Smooth muscle cell (in vitro differentiated cells): Measurements from ENCODE around the gene CNOT6. TPM values are rescaled to one million over a fixed set of nuclear protein-coding genes. Genes with fewer than 3 reads are reported as not detected.

Experiments
- DNase-seq: peaks from one replicate; lab custom pipeline; 2025; ENCODE audit not compliant: unreplicated experiment; lab: John Stamatoyannopoulos, UW
- H2AFZ ChIP-seq: fragments of 200-600 bp; sonication (generic); 2 replicates; pipeline ENCODE4 v1.6.0; 2016; ENCODE audit warnings: antibody characterized with exemption, low read depth, mild to moderate bottlenecking
- H3F3A ChIP-seq: fragments of 200-600 bp; sonication (generic); 2 replicates; pipeline ENCODE4 v1.6.0; 2017; ENCODE audit warnings: antibody characterized with exemption, low read depth
- H3K27ac ChIP-seq: fragments of 200-600 bp; sonication (generic); 2 replicates; pipeline ENCODE4 v1.5.1; 2016; ENCODE audit warnings: low read depth, mild to moderate bottlenecking
- H3K27me3 ChIP-seq: fragments of 200-600 bp; sonication (generic); 2 replicates; pipeline ENCODE4 v1.6.1; 2016; ENCODE audit warnings: low read depth, mild to moderate bottlenecking
- H3K36me3 ChIP-seq: fragments of 200-600 bp; sonication (generic); 2 replicates; pipeline ENCODE4 v1.5.1; 2016; ENCODE audit warnings: low read depth
- H3K4me1 ChIP-seq: fragments of 200-600 bp; sonication (generic); 2 replicates; pipeline ENCODE4 v1.5.1; 2016; ENCODE audit warnings: low read depth
- H3K4me2 ChIP-seq: fragments of 200-600 bp; sonication (generic); 2 replicates; pipeline ENCODE4 v1.6.0; 2016; ENCODE audit warnings: mild to moderate bottlenecking
- H3K4me3 ChIP-seq: fragments of 200-600 bp; sonication (generic); 2 replicates; pipeline ENCODE4 v1.5.1; 2016; ENCODE audit warnings: mild to moderate bottlenecking
- H3K79me2 ChIP-seq: fragments of 200-600 bp; sonication (generic); 2 replicates; pipeline ENCODE4 v1.6.0; 2016; ENCODE audit warnings: low read depth, mild to moderate bottlenecking
- H3K9ac ChIP-seq: fragments of 200-600 bp; sonication (generic); 2 replicates; pipeline ENCODE4 v1.6.0; 2016; ENCODE audit warnings: low read depth
- H3K9me3 ChIP-seq: fragments of 200-600 bp; sonication (generic); replicated peaks from 2 replicates; pipeline ENCODE4 v1.5.1; 2016; ENCODE audit warnings: low read depth
- H4K20me1 ChIP-seq: fragments of 200-600 bp; sonication (generic); 2 replicates; pipeline ENCODE4 v1.6.0; 2016; ENCODE audit warnings: low read depth
- WGBS: methylation state at CpG from one replicate; pipeline ENCODE4 v1.1.7; 2016; ENCODE audit warnings: low lambda C conversion rate; 5-methylcytosine and 5-hydroxymethylcytosine counted together
- polyA plus RNA-seq: library from polyadenylated mRNA; unstranded; fragments of >200 nt; fragmentation: Nextera tagmentation; extraction: Ambion mirVana; gene quantifications from 2 replicates; pipeline ENCODE4 v1.2.1, GENCODE V29; 2016
- small RNA-seq: library from RNA; depleted of rRNA; stranded (forward); fragments of <200 nt; gene quantifications from one replicate; pipeline ENCODE3, GENCODE V24; 2014
- total RNA-seq: library from RNA; depleted of rRNA; stranded (reverse); fragments of >200 nt; gene quantifications from 2 replicates; pipeline ENCODE4 v1.2.3, GENCODE V29; 2014
- TF ChIP-seq, protein P1 (sequence below): fragments of 200-600 bp; sonication (generic); IDR thresholded peaks from 2 replicates; pipeline ENCODE4 v1.5.1; 2017; ENCODE audit warnings: borderline replicate concordance, mild to moderate bottlenecking, antibody characterized with exemption; ENCODE audit not compliant: insufficient read depth, poor library complexity, severe bottlenecking

Gene CNOT6
- total and polyA plus RNA-seq, 2 experiments from 2014 or later = 6.2 to 19.7 TPM

DNA sequence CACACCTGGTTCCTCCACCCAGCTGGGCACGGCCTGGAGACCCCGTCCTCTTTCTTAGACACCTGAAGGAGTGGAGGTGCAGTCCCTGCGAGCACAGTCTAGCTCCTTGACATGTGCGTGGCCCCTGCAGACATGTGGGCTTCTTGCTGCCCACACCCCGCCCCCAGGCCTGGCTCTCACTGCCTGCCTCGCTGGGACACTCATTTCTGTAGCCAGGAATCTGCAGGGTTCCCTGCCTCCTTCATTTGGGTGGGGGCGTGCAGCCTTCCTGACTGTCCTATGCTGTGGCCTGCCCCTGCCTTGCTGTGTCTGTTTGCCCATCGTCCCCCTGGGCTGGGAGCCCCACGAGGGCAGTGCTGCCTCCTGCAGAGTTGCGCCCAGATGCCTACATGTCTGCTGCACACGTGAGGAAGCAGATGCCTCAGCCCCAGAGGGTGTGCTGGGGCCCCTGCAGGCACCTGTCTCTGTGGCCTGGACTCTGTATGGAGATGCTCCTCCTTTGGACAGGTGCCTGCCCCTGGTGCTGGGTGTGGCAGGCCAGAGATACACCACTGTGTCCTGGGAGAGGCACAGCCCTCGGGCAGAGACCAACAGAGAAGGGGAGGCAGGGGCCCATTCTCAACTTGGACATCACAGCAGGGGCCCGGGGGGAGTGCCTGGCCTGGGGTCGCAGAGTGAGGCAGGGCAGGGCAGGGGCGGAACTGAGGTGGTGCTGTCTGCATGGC is 132.6 kb downstream of the CNOT6 start:
- Histone ChIP-seq H3K4me1 (no peaks in the 10 kb centered on the region), H3K27me3 (no peaks in the 10 kb centered on the region), H3K36me3 (no peaks in the 10 kb centered on the region), H4K20me1 (no peaks in the 10 kb centered on the region), H3F3A (no peaks in the 10 kb centered on the region), H3K9me3 (no peaks in the 10 kb centered on the region), H3K79me2 (no peaks in the 10 kb centered on the region), H3K9ac (no peak overlapping the region), H3K4me2 (no peak overlapping the region), H3K27ac (no peak overlapping the region), H2AFZ (no peak overlapping the region), H3K4me3 (no peak overlapping the region)
- no peak for DNase-seq
- TF ChIP-seq, protein P1, sequence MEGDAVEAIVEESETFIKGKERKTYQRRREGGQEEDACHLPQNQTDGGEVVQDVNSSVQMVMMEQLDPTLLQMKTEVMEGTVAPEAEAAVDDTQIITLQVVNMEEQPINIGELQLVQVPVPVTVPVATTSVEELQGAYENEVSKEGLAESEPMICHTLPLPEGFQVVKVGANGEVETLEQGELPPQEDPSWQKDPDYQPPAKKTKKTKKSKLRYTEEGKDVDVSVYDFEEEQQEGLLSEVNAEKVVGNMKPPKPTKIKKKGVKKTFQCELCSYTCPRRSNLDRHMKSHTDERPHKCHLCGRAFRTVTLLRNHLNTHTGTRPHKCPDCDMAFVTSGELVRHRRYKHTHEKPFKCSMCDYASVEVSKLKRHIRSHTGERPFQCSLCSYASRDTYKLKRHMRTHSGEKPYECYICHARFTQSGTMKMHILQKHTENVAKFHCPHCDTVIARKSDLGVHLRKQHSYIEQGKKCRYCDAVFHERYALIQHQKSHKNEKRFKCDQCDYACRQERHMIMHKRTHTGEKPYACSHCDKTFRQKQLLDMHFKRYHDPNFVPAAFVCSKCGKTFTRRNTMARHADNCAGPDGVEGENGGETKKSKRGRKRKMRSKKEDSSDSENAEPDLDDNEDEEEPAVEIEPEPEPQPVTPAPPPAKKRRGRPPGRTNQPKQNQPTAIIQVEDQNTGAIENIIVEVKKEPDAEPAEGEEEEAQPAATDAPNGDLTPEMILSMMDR = no peak
- WGBS = 84% methylated on average over 15 of the region's 15 CpGs

DNA sequence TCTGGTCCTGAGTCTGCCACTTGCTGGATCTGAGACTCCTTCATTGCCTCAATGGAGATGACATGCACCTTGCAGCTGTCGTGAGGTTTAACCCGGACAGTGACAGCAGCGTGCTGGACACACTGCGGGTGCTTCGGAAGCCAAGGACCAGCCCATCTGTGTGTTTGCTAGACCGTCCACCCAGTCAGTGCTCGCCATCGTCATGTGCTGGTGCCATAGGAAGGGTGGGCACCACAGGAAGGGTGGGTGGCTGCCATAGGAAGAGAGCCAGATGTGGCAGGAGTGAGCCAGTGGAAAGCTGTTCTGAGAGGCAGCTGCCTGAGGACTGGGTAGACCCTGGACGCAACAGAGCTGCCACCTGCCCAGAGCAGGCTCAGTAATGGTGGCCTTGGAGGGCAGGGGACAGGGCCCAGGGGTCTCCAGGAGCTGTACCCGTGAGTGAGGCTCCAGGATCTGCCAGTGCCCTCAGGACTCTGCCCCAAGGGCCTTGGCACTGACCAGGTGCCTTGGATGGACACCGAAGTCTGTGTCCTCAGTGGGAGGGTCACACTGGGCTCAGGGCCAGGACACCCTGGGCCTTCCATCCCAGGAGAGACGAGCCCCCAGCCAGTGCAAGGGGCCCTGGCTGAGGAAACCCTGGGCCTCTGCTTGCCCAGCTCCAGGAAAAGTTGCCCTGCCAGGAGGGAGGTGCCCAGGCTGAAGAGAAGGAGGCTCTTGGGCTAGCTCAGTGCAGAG is 133.4 kb downstream of the CNOT6 start:
- no peak overlapping the region for H3K9ac ChIP-seq
- DNase-seq = no peak
- no peaks in the 10 kb centered on the region for H3K9me3 ChIP-seq
- TF ChIP-seq, protein P1 = no peak
- no peaks in the 10 kb centered on the region for H3K79me2 ChIP-seq
- 91% methylated on average over 12 of the region's 12 CpGs for WGBS
- H3F3A ChIP-seq = no peaks in the 10 kb centered on the region
- no peak overlapping the region for H3K27ac ChIP-seq
- no peaks in the 10 kb centered on the region for H3K4me1 ChIP-seq
- H3K36me3 ChIP-seq = no peaks in the 10 kb centered on the region
- no peak overlapping the region for H2AFZ ChIP-seq
- no peak overlapping the region for H3K4me2 ChIP-seq
- no peak overlapping the region for H3K4me3 ChIP-seq
- no peaks in the 10 kb centered on the region for H4K20me1 ChIP-seq
- no peaks in the 10 kb centered on the region for H3K27me3 ChIP-seq

Small RNAs within 50 kb of the gene (small RNA-seq; reads per million reads assigned to genes)
- not detected for gene RNU6-525P

Other genes with a start within 250 kb of the CNOT6 start
- gene MAPK9, start 202.3 kb upstream of the CNOT6 start, total RNA-seq = 40.9 and 43.4 TPM in 2 replicates
- 34.8 and 36.0 TPM in 2 replicates for gene MAPK9, start 202.3 kb upstream of the CNOT6 start, polyA plus RNA-seq
- 137 and 168 TPM in 2 replicates for gene GFPT2, start 141.0 kb upstream of the CNOT6 start, total RNA-seq
- gene GFPT2, start 141.0 kb upstream of the CNOT6 start, polyA plus RNA-seq = 163 and 243 TPM in 2 replicates
- gene SCGB3A1, start 97.1 kb downstream of the CNOT6 start, total RNA-seq = not detected in 2 replicates
- 0.38 TPM in 1 of 2 replicates, not detected in the other for gene SCGB3A1, start 97.1 kb downstream of the CNOT6 start, polyA plus RNA-seq
- not detected in 2 replicates for gene FLT4, start 155.2 kb downstream of the CNOT6 start, total RNA-seq
- 0.56 TPM in 1 of 2 replicates, not detected in the other for gene FLT4, start 155.2 kb downstream of the CNOT6 start, polyA plus RNA-seq
- gene OR2Y1, start 245.7 kb downstream of the CNOT6 start, total RNA-seq = not detected in 2 replicates
- not detected in 2 replicates for gene OR2Y1, start 245.7 kb downstream of the CNOT6 start, polyA plus RNA-seq